ENCODE measurements around the gene BACH2. TPM values are rescaled to one million over a fixed set of nuclear protein-coding genes. Genes with fewer than 3 reads are reported as not detected.

The BACH2 gene
- total and polyA plus RNA-seq, 10 of the 15 experiments (the other 5 are each of a cell fraction or from before 2014, with no cell fraction given), result 0.03 to 0.28 (median 0.04) TPM; not detected in 3

DNA sequence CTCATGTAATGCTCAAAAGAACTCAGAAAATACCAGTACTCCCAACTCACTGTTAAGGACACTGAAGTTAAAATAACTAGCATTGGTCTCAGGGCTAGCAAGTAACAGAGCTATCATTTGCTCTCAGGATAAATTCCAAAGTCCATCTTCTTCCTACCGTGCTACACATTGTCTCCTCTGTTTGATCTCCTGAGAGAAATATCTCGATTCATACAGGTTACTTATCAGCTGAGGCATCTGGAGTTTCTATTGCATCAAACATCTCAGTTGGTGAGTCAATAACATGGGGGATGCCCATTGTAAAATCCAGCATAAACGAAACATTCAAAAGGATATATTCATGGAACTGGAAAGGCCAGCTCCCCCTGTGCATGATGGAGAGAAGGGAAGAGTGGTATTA, 147.4 kb downstream of the BACH2 start:
- 29% methylated on average over 3 of the region's 3 CpGs for WGBS (ENCODE audit: insufficient coverage, insufficient replicate concordance, low lambda C conversion rate, missing lambda C conversion rate)
- no peaks in the 10 kb centered on the region for H3K79me2 ChIP-seq (ENCODE audit: control insufficient read depth, insufficient read depth, low read length)
- ChIA-PET CTCF (no interaction called here), SMC1A (ENCODE audit: uncharacterized antibody, unreplicated experiment) (no interaction called here), RAD21 (ENCODE audit: unreplicated experiment) (no interaction called here), POLR2A (interaction anchor here (0.6 kb wide), 1 partner anchor 81 kb away, joined by 6 read pairs; no protein-coding TSS in a partner anchor)
- DNase-seq (ENCODE audit: low read depth, low spot score) (no peak), ATAC-seq (no peak), FAIRE-seq (no peak)
- H3K27ac ChIP-seq (ENCODE audit: control insufficient read depth, insufficient read depth), result no peak overlapping the region
- no peaks in the 10 kb centered on the region for H3K36me3 ChIP-seq (ENCODE audit: control insufficient read depth in 2 of 2, insufficient read depth in 2 of 2, low read length in 1 of 2)
- H3K9ac ChIP-seq (ENCODE audit: control insufficient read depth, insufficient read depth, low read length), result no peak overlapping the region
- H3K4me1 ChIP-seq (ENCODE audit: control insufficient read depth, insufficient read depth, low read length), result no peaks in the 10 kb centered on the region
- no peaks in the 10 kb centered on the region for H3K9me3 ChIP-seq (replicated peaks; ENCODE audit: control insufficient read depth, insufficient read depth, low read length)
- no TSS peak for BruUV-seq (replicated peaks)
- no peak overlapping the region for H2AFZ ChIP-seq (ENCODE audit: control insufficient read depth, low read depth, low read length)
- H3K4me2 ChIP-seq (ENCODE audit: control insufficient read depth, insufficient read depth), result no peak overlapping the region
- H4K20me1 ChIP-seq (ENCODE audit: control insufficient read depth, insufficient read depth), result no peaks in the 10 kb centered on the region
- H3K4me3 ChIP-seq, result no peak overlapping the region
- in situ Hi-C loops (cut with MboI) (no loop called here), intact Hi-C loops (cut with micrococcal nuclease; ENCODE audit: unreplicated experiment) (no loop called here)
- no peaks in the 10 kb centered on the region; a peak in 1 of 4 replicates for H3K27me3 ChIP-seq (replicated peaks in 1 of 2; ENCODE audit: control insufficient read depth in 2 of 2, insufficient read depth in 2 of 2, low read length in 1 of 2)
- TF ChIP-seq MTA2 (IDR thresholded peaks at IDR 0.05; ENCODE audit: low read depth) (no peak), DPF2 (IDR thresholded peaks at IDR 0.05) (no peak), SPI1 (IDR thresholded peaks at IDR 0.05; ENCODE audit: borderline replicate concordance, insufficient read depth, low read depth, low read length) (no peak), KDM1A (IDR thresholded peaks at IDR 0.05; ENCODE audit: borderline replicate concordance) (no peak), CBFB (IDR thresholded peaks at IDR 0.05; ENCODE audit: low read depth) (no peak), ZNF274 (IDR thresholded peaks at IDR 0.05; ENCODE audit: insufficient read depth, insufficient read length) (no peak), SIN3A (IDR thresholded peaks at IDR 0.05; ENCODE audit: low read depth, low read length) (no peak)
- TF ChIP-seq, protein P1, sequence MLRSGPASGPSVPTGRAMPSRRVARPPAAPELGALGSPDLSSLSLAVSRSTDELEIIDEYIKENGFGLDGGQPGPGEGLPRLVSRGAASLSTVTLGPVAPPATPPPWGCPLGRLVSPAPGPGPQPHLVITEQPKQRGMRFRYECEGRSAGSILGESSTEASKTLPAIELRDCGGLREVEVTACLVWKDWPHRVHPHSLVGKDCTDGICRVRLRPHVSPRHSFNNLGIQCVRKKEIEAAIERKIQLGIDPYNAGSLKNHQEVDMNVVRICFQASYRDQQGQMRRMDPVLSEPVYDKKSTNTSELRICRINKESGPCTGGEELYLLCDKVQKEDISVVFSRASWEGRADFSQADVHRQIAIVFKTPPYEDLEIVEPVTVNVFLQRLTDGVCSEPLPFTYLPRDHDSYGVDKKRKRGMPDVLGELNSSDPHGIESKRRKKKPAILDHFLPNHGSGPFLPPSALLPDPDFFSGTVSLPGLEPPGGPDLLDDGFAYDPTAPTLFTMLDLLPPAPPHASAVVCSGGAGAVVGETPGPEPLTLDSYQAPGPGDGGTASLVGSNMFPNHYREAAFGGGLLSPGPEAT (IDR thresholded peaks at IDR 0.05; ENCODE audit: low read depth), result no peak
- TF ChIP-seq, protein P2, sequence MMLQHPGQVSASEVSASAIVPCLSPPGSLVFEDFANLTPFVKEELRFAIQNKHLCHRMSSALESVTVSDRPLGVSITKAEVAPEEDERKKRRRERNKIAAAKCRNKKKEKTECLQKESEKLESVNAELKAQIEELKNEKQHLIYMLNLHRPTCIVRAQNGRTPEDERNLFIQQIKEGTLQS (IDR thresholded peaks at IDR 0.05; ENCODE audit: borderline replicate concordance, extremely low read depth, low read depth, low read length), result no peak
- TF ChIP-seq, protein P3, sequence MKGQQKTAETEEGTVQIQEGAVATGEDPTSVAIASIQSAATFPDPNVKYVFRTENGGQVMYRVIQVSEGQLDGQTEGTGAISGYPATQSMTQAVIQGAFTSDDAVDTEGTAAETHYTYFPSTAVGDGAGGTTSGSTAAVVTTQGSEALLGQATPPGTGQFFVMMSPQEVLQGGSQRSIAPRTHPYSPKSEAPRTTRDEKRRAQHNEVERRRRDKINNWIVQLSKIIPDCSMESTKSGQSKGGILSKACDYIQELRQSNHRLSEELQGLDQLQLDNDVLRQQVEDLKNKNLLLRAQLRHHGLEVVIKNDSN (IDR thresholded peaks at IDR 0.05; ENCODE audit: borderline replicate concordance, extremely low read length, insufficient read depth, low read depth, low read length), result no peak
- TF ChIP-seq, protein P4, sequence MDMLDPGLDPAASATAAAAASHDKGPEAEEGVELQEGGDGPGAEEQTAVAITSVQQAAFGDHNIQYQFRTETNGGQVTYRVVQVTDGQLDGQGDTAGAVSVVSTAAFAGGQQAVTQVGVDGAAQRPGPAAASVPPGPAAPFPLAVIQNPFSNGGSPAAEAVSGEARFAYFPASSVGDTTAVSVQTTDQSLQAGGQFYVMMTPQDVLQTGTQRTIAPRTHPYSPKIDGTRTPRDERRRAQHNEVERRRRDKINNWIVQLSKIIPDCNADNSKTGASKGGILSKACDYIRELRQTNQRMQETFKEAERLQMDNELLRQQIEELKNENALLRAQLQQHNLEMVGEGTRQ (IDR thresholded peaks at IDR 0.05; ENCODE audit: borderline replicate concordance, low read depth, low read length), result no peak
- TF ChIP-seq, protein P5, sequence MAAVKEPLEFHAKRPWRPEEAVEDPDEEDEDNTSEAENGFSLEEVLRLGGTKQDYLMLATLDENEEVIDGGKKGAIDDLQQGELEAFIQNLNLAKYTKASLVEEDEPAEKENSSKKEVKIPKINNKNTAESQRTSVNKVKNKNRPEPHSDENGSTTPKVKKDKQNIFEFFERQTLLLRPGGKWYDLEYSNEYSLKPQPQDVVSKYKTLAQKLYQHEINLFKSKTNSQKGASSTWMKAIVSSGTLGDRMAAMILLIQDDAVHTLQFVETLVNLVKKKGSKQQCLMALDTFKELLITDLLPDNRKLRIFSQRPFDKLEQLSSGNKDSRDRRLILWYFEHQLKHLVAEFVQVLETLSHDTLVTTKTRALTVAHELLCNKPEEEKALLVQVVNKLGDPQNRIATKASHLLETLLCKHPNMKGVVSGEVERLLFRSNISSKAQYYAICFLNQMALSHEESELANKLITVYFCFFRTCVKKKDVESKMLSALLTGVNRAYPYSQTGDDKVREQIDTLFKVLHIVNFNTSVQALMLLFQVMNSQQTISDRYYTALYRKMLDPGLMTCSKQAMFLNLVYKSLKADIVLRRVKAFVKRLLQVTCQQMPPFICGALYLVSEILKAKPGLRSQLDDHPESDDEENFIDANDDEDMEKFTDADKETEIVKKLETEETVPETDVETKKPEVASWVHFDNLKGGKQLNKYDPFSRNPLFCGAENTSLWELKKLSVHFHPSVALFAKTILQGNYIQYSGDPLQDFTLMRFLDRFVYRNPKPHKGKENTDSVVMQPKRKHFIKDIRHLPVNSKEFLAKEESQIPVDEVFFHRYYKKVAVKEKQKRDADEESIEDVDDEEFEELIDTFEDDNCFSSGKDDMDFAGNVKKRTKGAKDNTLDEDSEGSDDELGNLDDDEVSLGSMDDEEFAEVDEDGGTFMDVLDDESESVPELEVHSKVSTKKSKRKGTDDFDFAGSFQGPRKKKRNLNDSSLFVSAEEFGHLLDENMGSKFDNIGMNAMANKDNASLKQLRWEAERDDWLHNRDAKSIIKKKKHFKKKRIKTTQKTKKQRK (IDR thresholded peaks at IDR 0.05; ENCODE audit: low read depth, low read length), result no peak
- TF ChIP-seq, protein P6, sequence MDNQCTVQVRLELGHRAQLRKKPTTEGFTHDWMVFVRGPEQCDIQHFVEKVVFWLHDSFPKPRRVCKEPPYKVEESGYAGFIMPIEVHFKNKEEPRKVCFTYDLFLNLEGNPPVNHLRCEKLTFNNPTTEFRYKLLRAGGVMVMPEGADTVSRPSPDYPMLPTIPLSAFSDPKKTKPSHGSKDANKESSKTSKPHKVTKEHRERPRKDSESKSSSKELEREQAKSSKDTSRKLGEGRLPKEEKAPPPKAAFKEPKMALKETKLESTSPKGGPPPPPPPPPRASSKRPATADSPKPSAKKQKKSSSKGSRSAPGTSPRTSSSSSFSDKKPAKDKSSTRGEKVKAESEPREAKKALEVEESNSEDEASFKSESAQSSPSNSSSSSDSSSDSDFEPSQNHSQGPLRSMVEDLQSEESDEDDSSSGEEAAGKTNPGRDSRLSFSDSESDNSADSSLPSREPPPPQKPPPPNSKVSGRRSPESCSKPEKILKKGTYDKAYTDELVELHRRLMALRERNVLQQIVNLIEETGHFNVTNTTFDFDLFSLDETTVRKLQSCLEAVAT (IDR thresholded peaks at IDR 0.05), result no peak
- TF ChIP-seq, protein P7, sequence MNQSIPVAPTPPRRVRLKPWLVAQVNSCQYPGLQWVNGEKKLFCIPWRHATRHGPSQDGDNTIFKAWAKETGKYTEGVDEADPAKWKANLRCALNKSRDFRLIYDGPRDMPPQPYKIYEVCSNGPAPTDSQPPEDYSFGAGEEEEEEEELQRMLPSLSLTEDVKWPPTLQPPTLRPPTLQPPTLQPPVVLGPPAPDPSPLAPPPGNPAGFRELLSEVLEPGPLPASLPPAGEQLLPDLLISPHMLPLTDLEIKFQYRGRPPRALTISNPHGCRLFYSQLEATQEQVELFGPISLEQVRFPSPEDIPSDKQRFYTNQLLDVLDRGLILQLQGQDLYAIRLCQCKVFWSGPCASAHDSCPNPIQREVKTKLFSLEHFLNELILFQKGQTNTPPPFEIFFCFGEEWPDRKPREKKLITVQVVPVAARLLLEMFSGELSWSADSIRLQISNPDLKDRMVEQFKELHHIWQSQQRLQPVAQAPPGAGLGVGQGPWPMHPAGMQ (IDR thresholded peaks at IDR 0.05; ENCODE audit: borderline replicate concordance), result no peak
